Thoracic aorta (tissue), 2 donors: Measurements from ENCODE around the gene DHX16. TPM values are rescaled to one million over a fixed set of nuclear protein-coding genes. Genes with fewer than 3 reads are reported as not detected.

Source experiments
- ATAC-seq: fragments of 150-250 bp; one replicate; pipeline ENCODE4 v1.8.0; 2017; ENCODE audit warnings: low read depth; ENCODE audit not compliant: insufficient number of reproducible peaks, low FRiP score
- DNase-seq: peaks from one replicate; pipeline ENCODE4 v3.0.0-alpha.2; 2020; ENCODE audit warnings: low spot score
- H3K27ac ChIP-seq, 2 donors: fragments of 200-600 bp; sonication (generic); 1 replicate in 1 of 2; 2 replicates in 1 of 2; pipeline ENCODE4 v1.5.1; 2016; ENCODE audit warnings: mild to moderate bottlenecking in 2 of 2, moderate library complexity in 2 of 2
- H3K27me3 ChIP-seq: fragments of 200-600 bp; sonication (generic); replicated peaks from 2 replicates; pipeline ENCODE4 v1.6.0; 2016; ENCODE audit warnings: mild to moderate bottlenecking; ENCODE audit not compliant: insufficient read depth
- H3K36me3 ChIP-seq: fragments of 200-600 bp; sonication (generic); one replicate; pipeline ENCODE4 v1.5.1; 2016
- H3K4me1 ChIP-seq, 2 donors: fragments of 200-600 bp; sonication (generic); 1 replicate in 1 of 2; 2 replicates in 1 of 2; pipeline versions ENCODE4 v1.5.1 to v1.6.0; 2016; ENCODE audit warnings: low read depth in 2 of 2, mild to moderate bottlenecking in 1 of 2; ENCODE audit not compliant: control insufficient read depth in 1 of 2
- H3K4me3 ChIP-seq: fragments of 200-600 bp; sonication (generic); 2 replicates; pipeline ENCODE4 v1.5.1; 2016; ENCODE audit warnings: mild to moderate bottlenecking
- H3K9me3 ChIP-seq: fragments of 200-600 bp; sonication (generic); 2 replicates; pipeline ENCODE4 v1.5.1; 2016
- total RNA-seq, 2 donors: library from RNA; depleted of rRNA; stranded (reverse); fragments of >200 nt; gene quantifications; one replicate each; pipeline versions ENCODE4 v1.1.0 to v1.2.3, GENCODE V29; 2016
- TF ChIP-seq, protein P1 (sequence below): fragments of 200-600 bp; sonication (generic); IDR thresholded peaks from one replicate; pipeline ENCODE4 v1.5.1; 2019; ENCODE audit warnings: antibody characterized with exemption

DHX16 gene
- total RNA-seq, 2 donors from 2014 or later = 27.4 to 55.2 TPM

DNA sequence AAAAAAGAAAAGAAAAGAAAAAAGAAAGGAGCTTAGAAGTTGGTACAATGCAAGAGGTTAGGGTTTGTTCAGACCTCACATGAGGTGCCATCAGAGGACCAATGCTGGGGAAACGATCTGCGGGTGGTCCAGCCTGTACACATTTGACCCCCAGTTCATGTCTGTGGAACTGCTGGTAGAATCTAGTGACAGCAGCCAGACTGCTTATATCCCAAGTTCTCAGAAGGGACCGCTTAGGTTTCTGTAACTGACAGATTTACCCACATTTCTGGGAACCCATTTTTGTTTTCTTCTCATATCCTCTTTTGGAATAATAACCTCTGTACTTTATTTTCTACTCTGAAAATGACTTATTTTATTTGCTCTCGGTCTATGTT is 8.9 kb upstream of the DHX16 start:
- TF ChIP-seq, protein P1, sequence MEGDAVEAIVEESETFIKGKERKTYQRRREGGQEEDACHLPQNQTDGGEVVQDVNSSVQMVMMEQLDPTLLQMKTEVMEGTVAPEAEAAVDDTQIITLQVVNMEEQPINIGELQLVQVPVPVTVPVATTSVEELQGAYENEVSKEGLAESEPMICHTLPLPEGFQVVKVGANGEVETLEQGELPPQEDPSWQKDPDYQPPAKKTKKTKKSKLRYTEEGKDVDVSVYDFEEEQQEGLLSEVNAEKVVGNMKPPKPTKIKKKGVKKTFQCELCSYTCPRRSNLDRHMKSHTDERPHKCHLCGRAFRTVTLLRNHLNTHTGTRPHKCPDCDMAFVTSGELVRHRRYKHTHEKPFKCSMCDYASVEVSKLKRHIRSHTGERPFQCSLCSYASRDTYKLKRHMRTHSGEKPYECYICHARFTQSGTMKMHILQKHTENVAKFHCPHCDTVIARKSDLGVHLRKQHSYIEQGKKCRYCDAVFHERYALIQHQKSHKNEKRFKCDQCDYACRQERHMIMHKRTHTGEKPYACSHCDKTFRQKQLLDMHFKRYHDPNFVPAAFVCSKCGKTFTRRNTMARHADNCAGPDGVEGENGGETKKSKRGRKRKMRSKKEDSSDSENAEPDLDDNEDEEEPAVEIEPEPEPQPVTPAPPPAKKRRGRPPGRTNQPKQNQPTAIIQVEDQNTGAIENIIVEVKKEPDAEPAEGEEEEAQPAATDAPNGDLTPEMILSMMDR = no peak
- no peak for ATAC-seq
- Histone ChIP-seq H3K27me3 (no peaks in the 10 kb centered on the region), H3K27ac (peak overlapping the region; percentile 100), H3K9me3 (no peaks in the 10 kb centered on the region), H3K4me1 (peaks cover 26 to 50% of the 10 kb centered on the region in 2 donors), H3K36me3 (peaks cover 31% of the 10 kb centered on the region), H3K4me3 (peak overlapping the region; percentile 99)
- no peak for DNase-seq

GRCh38 chr6:30679765-30680535 is 7.1 kb upstream of the DHX16 start:
- H3K4me1 ChIP-seq = peaks cover 26 to 45% of the 10 kb centered on the region in 2 donors
- no peaks in the 10 kb centered on the region for H3K27me3 ChIP-seq
- TF ChIP-seq, protein P1 = no peak
- peak overlapping the region; percentile 99 for H3K4me3 ChIP-seq
- H3K36me3 ChIP-seq = peaks cover 41% of the 10 kb centered on the region
- peak overlapping the region; percentile 46 to 100 for H3K27ac ChIP-seq
- ATAC-seq (no peak), DNase-seq (no peak)
- H3K9me3 ChIP-seq = no peaks in the 10 kb centered on the region

GRCh38 chr6:30678964-30679726 is 6.3 kb upstream of the DHX16 start:
- DNase-seq (no peak), ATAC-seq (no peak)
- Histone ChIP-seq H3K4me3 (peak overlapping the region; percentile 99), H3K27ac (peak overlapping the region; percentile 46 to 100), H3K4me1 (peaks cover 26 to 43% of the 10 kb centered on the region in 2 donors), H3K9me3 (no peaks in the 10 kb centered on the region), H3K36me3 (peaks cover 41% of the 10 kb centered on the region), H3K27me3 (no peaks in the 10 kb centered on the region)
- TF ChIP-seq, protein P1 = peak; percentile 92

- TF ChIP-seq, protein P1 = no peak
- Histone ChIP-seq H3K36me3 (peaks cover 41% of the 10 kb centered on the region), H3K27me3 (no peaks in the 10 kb centered on the region), H3K9me3 (no peaks in the 10 kb centered on the region), H3K4me1 (peaks cover 29 to 49% of the 10 kb centered on the region in 2 donors), H3K27ac (no peak overlapping the region), H3K4me3 (no peak overlapping the region)
- no peak for ATAC-seq
- no peak for DNase-seq
Measured at GRCh38 chr6:30676660-30677285, 4.0 kb upstream of the DHX16 start.
